SK-N-SH treated with all-trans-retinoic acid at 6 μM for 48 hours (cell line): Measurements from ENCODE around the gene FNDC3B.

Experiments used
- ATAC-seq: fragments of 200-7000 bp; cut with Tn5 transposase; 3 replicates; pipeline ENCODE4 v1.9.1; 2020; ENCODE audit warnings: mild to moderate bottlenecking, moderate library complexity
- ARNTL ChIP-seq: fragments of 450-650 bp; formaldehyde crosslinking; IDR thresholded peaks from 2 replicates; pipeline ENCODE4 v1.5.0; 2020; ENCODE audit warnings: low read depth, mild to moderate bottlenecking, moderate library complexity, borderline replicate concordance
- BACH2 ChIP-seq: fragments of 250-450 bp; sonication (Bioruptor Pico); IDR thresholded peaks from 2 replicates; pipeline ENCODE4 v1.9.0; 2021; ENCODE audit warnings: mild to moderate bottlenecking, borderline replicate concordance
- ESRRG ChIP-seq: fragments of 250-450 bp; sonication (Bioruptor Pico); IDR thresholded peaks from 2 replicates; pipeline ENCODE4 v1.6.1; 2021; ENCODE audit warnings: mild to moderate bottlenecking
- GLIS3 ChIP-seq: fragments of 250-450 bp; sonication (Bioruptor Pico); IDR thresholded peaks from 2 replicates; pipeline ENCODE4 v1.5.0; 2020; ENCODE audit warnings: mild to moderate bottlenecking, moderate library complexity
- OSR1 ChIP-seq: fragments of 250-450 bp; sonication (Bioruptor Pico); IDR thresholded peaks from 2 replicates; pipeline ENCODE4 v1.8.0; 2022; ENCODE audit warnings: moderate library complexity, mild to moderate bottlenecking, inconsistent platforms
- PPARA ChIP-seq: fragments of 250-450 bp; sonication (Bioruptor Pico); IDR thresholded peaks from 2 replicates; pipeline ENCODE4 v1.5.0; 2020; ENCODE audit warnings: mild to moderate bottlenecking, borderline replicate concordance
- RARB ChIP-seq: fragments of 250-450 bp; sonication (Bioruptor Pico); IDR thresholded peaks from 2 replicates; pipeline ENCODE4 v1.8.0; 2021; ENCODE audit warnings: mild to moderate bottlenecking, moderate library complexity
- SNAI2 ChIP-seq: fragments of 250-450 bp; sonication (Bioruptor Pico); IDR thresholded peaks from 2 replicates; pipeline ENCODE4 v1.5.0; 2020; ENCODE audit warnings: mild to moderate bottlenecking, moderate library complexity
- TCF4 ChIP-seq: fragments of 250-450 bp; sonication (Bioruptor Pico); IDR thresholded peaks from 2 replicates; pipeline ENCODE4 v1.8.0; 2021; ENCODE audit warnings: mild to moderate bottlenecking, moderate library complexity, borderline replicate concordance
- TOX ChIP-seq: fragments of 250-450 bp; sonication (Bioruptor Pico); IDR thresholded peaks from 2 replicates; pipeline ENCODE4 v1.8.0; 2021; ENCODE audit warnings: mild to moderate bottlenecking, moderate library complexity, borderline replicate concordance
- ZC3H10 ChIP-seq: fragments of 250-450 bp; sonication (Bioruptor Pico); IDR thresholded peaks from 2 replicates; pipeline ENCODE4 v1.5.1; 2021; ENCODE audit warnings: mild to moderate bottlenecking, moderate library complexity
- ZFP3 ChIP-seq: fragments of 250-450 bp; sonication (Bioruptor Pico); IDR thresholded peaks from 2 replicates; pipeline ENCODE4 v1.5.0; 2020; ENCODE audit warnings: mild to moderate bottlenecking, moderate library complexity
- ZFP30 ChIP-seq: fragments of 450-650 bp; formaldehyde crosslinking; IDR thresholded peaks from 2 replicates; pipeline ENCODE4 v1.5.0; 2022; ENCODE audit warnings: mild to moderate bottlenecking, moderate library complexity
- ZNF565 ChIP-seq: fragments of 450-650 bp; formaldehyde crosslinking; conservative IDR thresholded peaks from 2 replicates; pipeline ENCODE4 v1.5.0; 2020; ENCODE audit warnings: low read depth, mild to moderate bottlenecking, moderate library complexity
- ZNF70 ChIP-seq: fragments of 450-650 bp; formaldehyde crosslinking; IDR thresholded peaks from 2 replicates; pipeline ENCODE4 v1.5.0; 2020; ENCODE audit warnings: mild to moderate bottlenecking, moderate library complexity
- ZNF8 ChIP-seq: fragments of 450-650 bp; formaldehyde crosslinking; IDR thresholded peaks from 2 replicates; pipeline ENCODE4 v1.5.0; 2020; ENCODE audit warnings: mild to moderate bottlenecking, moderate library complexity
- TF ChIP-seq, protein P1 (sequence below): fragments of 250-450 bp; sonication (Bioruptor Pico); IDR thresholded peaks from 2 replicates; pipeline ENCODE4 v1.5.0; 2020; ENCODE audit warnings: mild to moderate bottlenecking, moderate library complexity
- TF ChIP-seq, protein P2 (sequence below): fragments of 250-450 bp; sonication (Bioruptor Pico); IDR thresholded peaks from 2 replicates; pipeline ENCODE4 v1.8.0; 2020; ENCODE audit warnings: mild to moderate bottlenecking, moderate library complexity, borderline replicate concordance
- TF ChIP-seq, protein P3 (sequence below): fragments of 250-450 bp; sonication (Bioruptor Pico); IDR thresholded peaks from 2 replicates; pipeline ENCODE4 v1.5.1; 2021; ENCODE audit warnings: mild to moderate bottlenecking, moderate library complexity
- TF ChIP-seq, protein P4 (sequence below): fragments of 250-450 bp; sonication (Bioruptor Pico); IDR thresholded peaks from 2 replicates; pipeline ENCODE4 v1.8.0; 2021; ENCODE audit warnings: low read depth, mild to moderate bottlenecking, moderate library complexity, borderline replicate concordance

FNDC3B gene

DNA sequence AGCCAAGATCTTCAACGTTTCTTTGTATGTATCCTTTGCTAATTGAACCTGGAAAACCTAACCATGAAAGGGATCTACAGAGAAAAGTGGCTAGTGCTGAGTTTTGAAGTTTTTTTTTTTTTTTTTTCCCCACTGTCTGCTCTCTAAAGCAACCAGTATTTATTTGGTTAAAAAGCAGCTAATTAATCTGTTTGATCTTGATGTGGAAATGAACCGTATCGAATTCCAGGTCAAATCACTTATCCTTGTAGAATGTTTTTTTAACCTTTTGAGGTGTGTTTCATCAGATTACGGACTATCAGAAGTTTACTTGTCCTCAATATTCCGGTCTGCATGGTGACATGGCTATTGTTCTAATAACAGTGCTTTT lies 117.2 kb downstream of the FNDC3B start:
- TF ChIP-seq ZNF70 (CRISPR knock-in tag) = no peak
- TF ChIP-seq ESRRG = no peak
- TF ChIP-seq PPARA (CRISPR knock-in tag) = no peak
- TF ChIP-seq ZC3H10 (CRISPR knock-in tag) = no peak
- TF ChIP-seq, all 23 proteins: peak for 0
- ATAC-seq = no peak

DNA sequence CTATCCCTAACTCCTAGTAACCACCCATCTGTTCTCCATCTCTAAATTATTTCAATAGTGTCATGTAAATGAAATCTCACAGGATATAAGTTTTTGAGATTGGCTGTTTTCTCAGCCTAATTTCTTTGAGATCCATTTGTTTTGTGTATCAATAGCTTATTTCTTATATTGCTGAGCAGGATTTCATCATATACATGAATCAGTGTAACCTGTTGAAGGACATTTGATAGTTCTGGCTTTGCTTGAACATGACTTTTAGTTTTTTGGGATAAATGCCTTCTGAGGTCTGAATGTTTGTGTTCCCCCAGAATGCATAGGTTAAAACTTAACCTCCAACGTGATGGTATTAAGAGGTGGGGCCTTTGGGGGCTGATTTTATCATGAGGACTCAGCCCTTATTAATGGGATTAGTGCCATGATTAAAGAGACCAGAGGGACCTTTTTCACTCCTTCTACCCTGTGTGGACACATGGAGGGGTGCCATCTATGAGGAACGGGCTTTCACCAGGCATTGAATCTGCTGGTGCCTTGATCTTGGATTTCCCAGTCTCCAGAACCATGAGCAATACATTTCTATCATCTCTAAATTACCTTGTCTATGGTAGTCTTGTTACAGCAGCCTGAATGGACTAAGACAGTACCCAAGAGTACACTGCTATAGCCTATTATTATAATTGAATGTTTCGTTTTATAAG lies 118.3 kb downstream of the FNDC3B start:
- no peak for ATAC-seq
- no peak for TF ChIP-seq ZNF70 (CRISPR knock-in tag)
- TF ChIP-seq ZFP3 = no peak
- no peak for TF ChIP-seq GLIS3 (CRISPR knock-in tag)
- TF ChIP-seq, protein P1, sequence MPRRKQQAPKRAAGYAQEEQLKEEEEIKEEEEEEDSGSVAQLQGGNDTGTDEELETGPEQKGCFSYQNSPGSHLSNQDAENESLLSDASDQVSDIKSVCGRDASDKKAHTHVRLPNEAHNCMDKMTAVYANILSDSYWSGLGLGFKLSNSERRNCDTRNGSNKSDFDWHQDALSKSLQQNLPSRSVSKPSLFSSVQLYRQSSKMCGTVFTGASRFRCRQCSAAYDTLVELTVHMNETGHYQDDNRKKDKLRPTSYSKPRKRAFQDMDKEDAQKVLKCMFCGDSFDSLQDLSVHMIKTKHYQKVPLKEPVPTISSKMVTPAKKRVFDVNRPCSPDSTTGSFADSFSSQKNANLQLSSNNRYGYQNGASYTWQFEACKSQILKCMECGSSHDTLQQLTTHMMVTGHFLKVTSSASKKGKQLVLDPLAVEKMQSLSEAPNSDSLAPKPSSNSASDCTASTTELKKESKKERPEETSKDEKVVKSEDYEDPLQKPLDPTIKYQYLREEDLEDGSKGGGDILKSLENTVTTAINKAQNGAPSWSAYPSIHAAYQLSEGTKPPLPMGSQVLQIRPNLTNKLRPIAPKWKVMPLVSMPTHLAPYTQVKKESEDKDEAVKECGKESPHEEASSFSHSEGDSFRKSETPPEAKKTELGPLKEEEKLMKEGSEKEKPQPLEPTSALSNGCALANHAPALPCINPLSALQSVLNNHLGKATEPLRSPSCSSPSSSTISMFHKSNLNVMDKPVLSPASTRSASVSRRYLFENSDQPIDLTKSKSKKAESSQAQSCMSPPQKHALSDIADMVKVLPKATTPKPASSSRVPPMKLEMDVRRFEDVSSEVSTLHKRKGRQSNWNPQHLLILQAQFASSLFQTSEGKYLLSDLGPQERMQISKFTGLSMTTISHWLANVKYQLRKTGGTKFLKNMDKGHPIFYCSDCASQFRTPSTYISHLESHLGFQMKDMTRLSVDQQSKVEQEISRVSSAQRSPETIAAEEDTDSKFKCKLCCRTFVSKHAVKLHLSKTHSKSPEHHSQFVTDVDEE (CRISPR knock-in tag) = no peak
- no peak for TF ChIP-seq TOX (CRISPR knock-in tag)
- TF ChIP-seq ARNTL (CRISPR knock-in tag) = no peak
- TF ChIP-seq RARB (CRISPR knock-in tag) = no peak
- TF ChIP-seq, protein P2, sequence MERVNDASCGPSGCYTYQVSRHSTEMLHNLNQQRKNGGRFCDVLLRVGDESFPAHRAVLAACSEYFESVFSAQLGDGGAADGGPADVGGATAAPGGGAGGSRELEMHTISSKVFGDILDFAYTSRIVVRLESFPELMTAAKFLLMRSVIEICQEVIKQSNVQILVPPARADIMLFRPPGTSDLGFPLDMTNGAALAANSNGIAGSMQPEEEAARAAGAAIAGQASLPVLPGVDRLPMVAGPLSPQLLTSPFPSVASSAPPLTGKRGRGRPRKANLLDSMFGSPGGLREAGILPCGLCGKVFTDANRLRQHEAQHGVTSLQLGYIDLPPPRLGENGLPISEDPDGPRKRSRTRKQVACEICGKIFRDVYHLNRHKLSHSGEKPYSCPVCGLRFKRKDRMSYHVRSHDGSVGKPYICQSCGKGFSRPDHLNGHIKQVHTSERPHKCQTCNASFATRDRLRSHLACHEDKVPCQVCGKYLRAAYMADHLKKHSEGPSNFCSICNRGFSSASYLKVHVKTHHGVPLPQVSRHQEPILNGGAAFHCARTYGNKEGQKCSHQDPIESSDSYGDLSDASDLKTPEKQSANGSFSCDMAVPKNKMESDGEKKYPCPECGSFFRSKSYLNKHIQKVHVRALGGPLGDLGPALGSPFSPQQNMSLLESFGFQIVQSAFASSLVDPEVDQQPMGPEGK (CRISPR knock-in tag) = no peak
- TF ChIP-seq, all 23 proteins: peak for 0

DNA sequence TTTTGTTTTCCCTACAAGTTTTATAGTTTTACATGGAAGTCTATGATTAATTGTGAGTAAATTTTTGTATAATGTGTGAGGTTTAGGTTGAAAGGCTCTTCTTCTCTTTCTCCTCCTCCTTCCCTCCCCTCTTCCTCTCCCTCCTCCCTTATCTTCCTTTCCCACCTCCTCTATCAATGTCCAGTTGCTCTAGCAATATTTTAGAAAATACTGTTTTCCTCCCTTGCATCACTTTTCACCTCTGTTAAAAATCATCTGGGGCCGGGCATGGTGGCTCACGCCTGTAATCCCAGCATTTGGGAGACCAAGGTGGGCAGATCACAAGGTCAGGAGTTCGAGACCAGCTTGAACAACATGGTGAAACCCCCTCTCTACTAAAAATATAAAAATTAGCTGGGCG lies 119.4 kb downstream of the FNDC3B start:
- TF ChIP-seq ZNF8 (CRISPR knock-in tag) = no peak
- no peak for TF ChIP-seq OSR1 (CRISPR knock-in tag)
- TF ChIP-seq SNAI2 = no peak
- no peak for TF ChIP-seq ARNTL (CRISPR knock-in tag)
- TF ChIP-seq BACH2 (CRISPR knock-in tag) = no peak
- TF ChIP-seq, protein P3, sequence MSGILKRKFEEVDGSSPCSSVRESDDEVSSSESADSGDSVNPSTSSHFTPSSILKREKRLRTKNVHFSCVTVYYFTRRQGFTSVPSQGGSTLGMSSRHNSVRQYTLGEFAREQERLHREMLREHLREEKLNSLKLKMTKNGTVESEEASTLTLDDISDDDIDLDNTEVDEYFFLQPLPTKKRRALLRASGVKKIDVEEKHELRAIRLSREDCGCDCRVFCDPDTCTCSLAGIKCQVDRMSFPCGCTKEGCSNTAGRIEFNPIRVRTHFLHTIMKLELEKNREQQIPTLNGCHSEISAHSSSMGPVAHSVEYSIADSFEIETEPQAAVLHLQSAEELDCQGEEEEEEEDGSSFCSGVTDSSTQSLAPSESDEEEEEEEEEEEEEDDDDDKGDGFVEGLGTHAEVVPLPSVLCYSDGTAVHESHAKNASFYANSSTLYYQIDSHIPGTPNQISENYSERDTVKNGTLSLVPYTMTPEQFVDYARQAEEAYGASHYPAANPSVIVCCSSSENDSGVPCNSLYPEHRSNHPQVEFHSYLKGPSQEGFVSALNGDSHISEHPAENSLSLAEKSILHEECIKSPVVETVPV = no peak
- TF ChIP-seq ZFP3 = no peak
- TF ChIP-seq ESRRG = no peak
- no peak for TF ChIP-seq PPARA (CRISPR knock-in tag)
- TF ChIP-seq, protein P2 (CRISPR knock-in tag) = no peak
- TF ChIP-seq TCF4 = no peak
- no peak for TF ChIP-seq RARB (CRISPR knock-in tag)
- TF ChIP-seq, protein P4, sequence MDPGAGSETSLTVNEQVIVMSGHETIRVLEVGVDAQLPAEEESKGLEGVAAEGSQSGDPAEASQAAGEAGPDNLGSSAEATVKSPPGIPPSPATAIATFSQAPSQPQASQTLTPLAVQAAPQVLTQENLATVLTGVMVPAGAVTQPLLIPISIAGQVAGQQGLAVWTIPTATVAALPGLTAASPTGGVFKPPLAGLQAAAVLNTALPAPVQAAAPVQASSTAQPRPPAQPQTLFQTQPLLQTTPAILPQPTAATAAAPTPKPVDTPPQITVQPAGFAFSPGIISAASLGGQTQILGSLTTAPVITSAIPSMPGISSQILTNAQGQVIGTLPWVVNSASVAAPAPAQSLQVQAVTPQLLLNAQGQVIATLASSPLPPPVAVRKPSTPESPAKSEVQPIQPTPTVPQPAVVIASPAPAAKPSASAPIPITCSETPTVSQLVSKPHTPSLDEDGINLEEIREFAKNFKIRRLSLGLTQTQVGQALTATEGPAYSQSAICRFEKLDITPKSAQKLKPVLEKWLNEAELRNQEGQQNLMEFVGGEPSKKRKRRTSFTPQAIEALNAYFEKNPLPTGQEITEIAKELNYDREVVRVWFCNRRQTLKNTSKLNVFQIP (CRISPR knock-in tag) = no peak
- no peak for TF ChIP-seq ZNF565 (CRISPR knock-in tag)
- no peak for TF ChIP-seq ZFP30 (CRISPR knock-in tag)
- TF ChIP-seq ZNF70 (CRISPR knock-in tag) = no peak
- TF ChIP-seq, protein P1 (CRISPR knock-in tag) = no peak
- TF ChIP-seq ZC3H10 (CRISPR knock-in tag) = no peak
- ATAC-seq = no peak
